ENCODE data around the gene MEFV.

The MEFV gene

DNA sequence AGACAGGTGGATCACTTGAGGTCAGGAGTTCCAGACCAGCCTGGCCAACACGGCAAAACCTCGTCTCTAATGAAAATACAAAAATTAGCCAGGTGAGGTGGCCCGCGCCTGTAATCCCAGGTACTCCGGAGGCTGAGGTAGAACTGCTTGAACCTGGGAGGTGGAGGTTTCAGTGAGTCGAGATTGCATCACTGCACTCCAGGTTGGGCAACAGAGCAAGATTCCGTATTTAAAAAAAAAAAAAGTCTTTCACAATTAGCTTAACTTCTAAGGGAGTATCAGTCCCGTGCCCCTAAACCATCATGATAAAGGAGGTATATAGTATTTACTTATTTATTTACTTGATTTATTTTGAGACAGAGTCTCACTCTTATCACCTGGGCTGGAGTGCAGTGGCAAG is 3.4 kb upstream of the MEFV start:
- no peak for ATAC-seq
- TF ChIP-seq OSR1 (CRISPR knock-in tag; IDR thresholded peaks at IDR 0.05) (no peak), RARB (CRISPR knock-in tag; IDR thresholded peaks at IDR 0.05) (no peak), ESRRG (CRISPR knock-in tag; IDR thresholded peaks at IDR 0.05) (no peak), GLIS3 (CRISPR knock-in tag; IDR thresholded peaks at IDR 0.05) (no peak), SNAI2 (CRISPR knock-in tag; IDR thresholded peaks at IDR 0.05) (no peak), ISL1 (CRISPR knock-in tag; IDR thresholded peaks at IDR 0.05) (no peak)
- TF ChIP-seq, protein P1, sequence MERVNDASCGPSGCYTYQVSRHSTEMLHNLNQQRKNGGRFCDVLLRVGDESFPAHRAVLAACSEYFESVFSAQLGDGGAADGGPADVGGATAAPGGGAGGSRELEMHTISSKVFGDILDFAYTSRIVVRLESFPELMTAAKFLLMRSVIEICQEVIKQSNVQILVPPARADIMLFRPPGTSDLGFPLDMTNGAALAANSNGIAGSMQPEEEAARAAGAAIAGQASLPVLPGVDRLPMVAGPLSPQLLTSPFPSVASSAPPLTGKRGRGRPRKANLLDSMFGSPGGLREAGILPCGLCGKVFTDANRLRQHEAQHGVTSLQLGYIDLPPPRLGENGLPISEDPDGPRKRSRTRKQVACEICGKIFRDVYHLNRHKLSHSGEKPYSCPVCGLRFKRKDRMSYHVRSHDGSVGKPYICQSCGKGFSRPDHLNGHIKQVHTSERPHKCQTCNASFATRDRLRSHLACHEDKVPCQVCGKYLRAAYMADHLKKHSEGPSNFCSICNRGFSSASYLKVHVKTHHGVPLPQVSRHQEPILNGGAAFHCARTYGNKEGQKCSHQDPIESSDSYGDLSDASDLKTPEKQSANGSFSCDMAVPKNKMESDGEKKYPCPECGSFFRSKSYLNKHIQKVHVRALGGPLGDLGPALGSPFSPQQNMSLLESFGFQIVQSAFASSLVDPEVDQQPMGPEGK (CRISPR knock-in tag; IDR thresholded peaks at IDR 0.05; ENCODE audit: borderline replicate concordance): no peak

DNA sequence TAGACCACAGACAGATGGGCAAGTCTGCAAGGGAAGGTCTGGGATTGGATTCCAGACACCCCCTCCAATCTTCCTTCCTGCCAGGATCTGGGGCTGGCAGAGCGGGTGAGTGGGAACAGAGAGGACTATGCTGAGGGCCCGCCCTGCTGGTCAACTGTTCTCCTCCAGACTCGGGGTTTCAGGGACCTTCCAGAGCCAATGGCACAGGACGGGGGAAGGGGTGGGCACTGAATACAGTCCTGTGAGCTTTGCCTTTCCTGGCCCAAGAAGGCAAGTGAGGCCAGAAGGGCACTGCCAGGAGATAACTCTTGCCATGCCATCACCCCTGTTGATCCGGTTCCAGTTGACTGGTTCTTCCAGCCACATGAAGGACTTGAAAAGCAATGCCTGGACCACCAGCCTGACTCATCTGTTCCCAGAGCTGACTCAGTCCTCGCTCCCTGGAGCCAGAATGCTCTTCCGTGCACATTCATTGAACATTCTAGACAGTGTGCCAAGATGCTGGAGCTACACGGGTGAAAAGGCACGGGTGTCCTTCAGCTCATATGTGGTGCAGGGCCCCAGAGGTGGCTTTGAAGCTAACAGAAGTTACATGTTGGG is 533 bp upstream of the MEFV start:
- peak; percentile 19; the same call in 2 of the 3 replicates for ATAC-seq
- TF ChIP-seq TSHZ2 (CRISPR knock-in tag; IDR thresholded peaks at IDR 0.05) (no peak), RARB (CRISPR knock-in tag; IDR thresholded peaks at IDR 0.05) (no peak), CSDC2 (CRISPR knock-in tag; IDR thresholded peaks at IDR 0.05) (no peak), ISL1 (CRISPR knock-in tag; IDR thresholded peaks at IDR 0.05) (no peak), OSR1 (CRISPR knock-in tag; IDR thresholded peaks at IDR 0.05) (no peak), TOX (CRISPR knock-in tag; IDR thresholded peaks at IDR 0.05; ENCODE audit: borderline replicate concordance) (no peak), BACH2 (CRISPR knock-in tag; IDR thresholded peaks at IDR 0.05; ENCODE audit: borderline replicate concordance) (no peak), ZFP30 (CRISPR knock-in tag; IDR thresholded peaks at IDR 0.05) (no peak), ZFP3 (CRISPR knock-in tag; IDR thresholded peaks at IDR 0.05) (no peak), SNAI2 (CRISPR knock-in tag; IDR thresholded peaks at IDR 0.05) (no peak), ZNF70 (CRISPR knock-in tag; IDR thresholded peaks at IDR 0.05) (no peak), ARNTL (CRISPR knock-in tag; IDR thresholded peaks at IDR 0.05; ENCODE audit: borderline replicate concordance, low read depth) (no peak), PPARA (CRISPR knock-in tag; IDR thresholded peaks at IDR 0.05; ENCODE audit: borderline replicate concordance) (no peak)

DNA sequence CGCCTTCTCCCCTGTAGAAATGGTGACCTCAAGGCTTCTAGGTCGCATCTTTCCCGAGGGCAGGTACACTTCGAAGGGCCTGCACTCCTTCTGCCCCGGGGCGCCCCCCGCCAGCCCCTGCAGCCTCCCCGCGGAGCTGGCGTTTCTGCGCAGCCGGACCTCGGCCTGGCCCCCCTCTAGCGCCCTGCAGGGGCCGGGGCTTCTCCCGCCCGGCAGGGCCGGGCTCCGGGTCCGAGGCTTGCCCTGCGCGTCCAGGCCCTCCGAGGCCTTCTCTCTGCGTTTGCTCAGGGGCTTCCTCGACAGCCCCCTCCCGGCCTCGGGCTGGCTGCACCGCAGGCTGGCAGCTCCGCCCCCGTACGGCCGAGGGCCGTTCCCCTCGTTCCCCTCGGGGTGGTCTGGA is 2.1 kb downstream of the MEFV start:
- no peak for ATAC-seq
- TF ChIP-seq, protein P1 (CRISPR knock-in tag; IDR thresholded peaks at IDR 0.05; ENCODE audit: borderline replicate concordance): no peak
- no peak for TF ChIP-seq ZNF70 (CRISPR knock-in tag; IDR thresholded peaks at IDR 0.05)
- TF ChIP-seq ZNF565 (CRISPR knock-in tag; conservative IDR thresholded peaks at IDR 0.05; ENCODE audit: low read depth): no peak
- no peak for TF ChIP-seq ESRRG (CRISPR knock-in tag; IDR thresholded peaks at IDR 0.05)
- no peak for TF ChIP-seq ISL1 (CRISPR knock-in tag; IDR thresholded peaks at IDR 0.05)
- no peak for TF ChIP-seq SNAI2 (CRISPR knock-in tag; IDR thresholded peaks at IDR 0.05)
- TF ChIP-seq CSDC2 (CRISPR knock-in tag; IDR thresholded peaks at IDR 0.05): no peak
- TF ChIP-seq, protein P2, sequence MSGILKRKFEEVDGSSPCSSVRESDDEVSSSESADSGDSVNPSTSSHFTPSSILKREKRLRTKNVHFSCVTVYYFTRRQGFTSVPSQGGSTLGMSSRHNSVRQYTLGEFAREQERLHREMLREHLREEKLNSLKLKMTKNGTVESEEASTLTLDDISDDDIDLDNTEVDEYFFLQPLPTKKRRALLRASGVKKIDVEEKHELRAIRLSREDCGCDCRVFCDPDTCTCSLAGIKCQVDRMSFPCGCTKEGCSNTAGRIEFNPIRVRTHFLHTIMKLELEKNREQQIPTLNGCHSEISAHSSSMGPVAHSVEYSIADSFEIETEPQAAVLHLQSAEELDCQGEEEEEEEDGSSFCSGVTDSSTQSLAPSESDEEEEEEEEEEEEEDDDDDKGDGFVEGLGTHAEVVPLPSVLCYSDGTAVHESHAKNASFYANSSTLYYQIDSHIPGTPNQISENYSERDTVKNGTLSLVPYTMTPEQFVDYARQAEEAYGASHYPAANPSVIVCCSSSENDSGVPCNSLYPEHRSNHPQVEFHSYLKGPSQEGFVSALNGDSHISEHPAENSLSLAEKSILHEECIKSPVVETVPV (CRISPR knock-in tag; IDR thresholded peaks at IDR 0.05): no peak
- no peak for TF ChIP-seq GLIS3 (CRISPR knock-in tag; IDR thresholded peaks at IDR 0.05)
- no peak for TF ChIP-seq ARNTL (CRISPR knock-in tag; IDR thresholded peaks at IDR 0.05; ENCODE audit: borderline replicate concordance, low read depth)
- no peak for TF ChIP-seq ZNF8 (CRISPR knock-in tag; IDR thresholded peaks at IDR 0.05)

DNA sequence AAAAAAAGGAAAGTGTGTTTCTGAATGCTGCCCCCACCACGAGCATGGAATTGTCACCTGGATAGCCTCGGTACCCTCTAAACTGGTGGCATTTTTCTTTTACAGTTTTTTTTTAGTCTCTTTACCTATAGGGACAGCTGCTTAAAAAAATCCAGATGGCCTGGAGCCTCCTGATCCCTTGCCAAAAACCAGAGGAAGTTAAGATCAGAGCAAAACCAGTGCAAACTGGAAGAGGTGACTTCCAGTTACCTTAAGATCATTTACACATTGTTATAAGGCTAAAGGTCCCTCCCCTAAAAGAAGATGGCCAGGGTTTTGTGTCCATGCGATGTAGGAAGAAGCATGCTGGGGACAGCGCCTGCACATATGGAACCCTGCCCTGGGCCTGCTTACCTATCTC is 3.5 kb downstream of the MEFV start:
- ATAC-seq: no peak
- TF ChIP-seq CSDC2 (CRISPR knock-in tag; IDR thresholded peaks at IDR 0.05) (no peak), TSHZ2 (CRISPR knock-in tag; IDR thresholded peaks at IDR 0.05) (no peak)

All from SK-N-SH treated with all-trans-retinoic acid at 6 μM for 48 hours (cell line).